ENCODE results near the gene CCDC74A.
A peak's percentile ranks its signal among the peaks of the same experiment; 100 is the strongest.
"Not testable (repeated sequence)": the region's sequence is repeated elsewhere in the genome, so short reads cannot be mapped to it uniquely, and the experiment has no call there.

Gene CCDC74A

DNA sequence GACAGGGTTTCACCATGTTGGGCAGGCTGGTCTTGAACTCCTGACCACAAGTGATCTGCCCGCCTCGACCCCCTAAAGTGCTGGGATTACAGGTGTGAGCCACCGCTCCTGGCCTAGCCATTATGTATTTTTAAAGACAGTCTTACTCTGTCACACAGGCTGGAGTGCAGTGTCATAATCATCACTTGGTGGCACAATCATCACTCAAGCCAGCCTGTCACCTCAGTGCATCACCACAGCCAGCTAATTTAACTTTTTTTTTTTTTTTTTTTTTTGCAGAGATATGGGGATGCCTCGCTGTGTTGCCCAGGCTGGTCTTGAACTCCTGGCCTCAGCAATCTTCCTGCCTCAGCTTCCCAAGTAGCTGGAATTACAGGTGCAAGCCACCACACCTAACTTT, 24.1 kb upstream of the CCDC74A start:
- DNase-seq (ENCODE audit: low spot score), result not testable (repeated sequence)

DNA sequence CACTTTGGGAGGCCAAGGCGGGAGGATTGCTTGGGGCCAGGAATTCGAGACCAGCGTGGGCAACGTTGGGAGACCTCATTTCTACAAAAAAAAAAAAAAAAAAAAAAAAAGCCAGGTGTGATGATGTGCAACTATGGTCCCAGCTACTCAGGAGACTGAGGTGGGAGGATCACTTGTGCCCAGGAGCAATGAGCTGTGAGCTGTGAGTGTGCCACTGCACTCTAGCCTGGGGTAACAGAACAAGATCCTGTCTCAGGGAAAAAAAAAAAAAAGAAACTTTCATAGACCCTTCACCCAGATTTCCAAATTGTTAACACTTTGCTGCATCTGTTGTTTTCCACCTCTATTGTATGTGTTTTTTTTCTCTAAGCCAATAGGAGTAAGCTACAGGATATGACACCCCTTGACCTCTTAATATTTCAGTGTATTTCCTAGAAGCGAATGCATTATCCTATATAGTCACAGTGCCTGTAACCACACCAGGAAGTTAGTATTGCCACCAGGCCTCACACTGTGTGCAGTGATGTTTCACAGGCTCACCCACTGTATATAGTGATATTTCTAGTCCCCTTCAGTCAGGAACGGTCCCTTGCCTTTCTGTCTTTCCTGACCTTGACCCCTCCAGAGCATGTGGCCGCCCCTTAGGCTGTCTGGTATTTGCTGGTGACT, 23.5 kb upstream of the CCDC74A start:
- DNase-seq (ENCODE audit: low spot score), result not testable (repeated sequence)

DNA sequence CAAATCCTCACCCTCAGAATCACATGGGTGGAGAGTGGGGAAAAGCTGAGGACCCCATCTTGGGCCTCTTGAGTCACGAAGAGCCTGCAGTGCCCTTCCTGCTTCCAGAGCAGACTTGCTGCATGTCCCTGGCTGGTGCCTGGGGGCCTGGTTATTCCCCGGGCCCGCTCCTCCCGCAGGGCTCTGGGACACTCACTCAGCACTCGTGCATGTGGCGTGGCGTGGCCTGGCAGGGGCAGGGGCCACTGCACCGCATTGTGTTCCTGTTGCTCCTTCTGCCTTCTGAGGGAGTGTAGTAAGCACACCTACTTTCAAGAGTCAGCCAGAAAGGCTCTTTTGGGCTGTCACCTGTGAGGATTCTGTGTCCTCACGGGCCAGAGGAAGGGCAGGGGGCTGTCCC, 18.1 kb upstream of the CCDC74A start:
- DNase-seq (ENCODE audit: low spot score), result no peak

DNA sequence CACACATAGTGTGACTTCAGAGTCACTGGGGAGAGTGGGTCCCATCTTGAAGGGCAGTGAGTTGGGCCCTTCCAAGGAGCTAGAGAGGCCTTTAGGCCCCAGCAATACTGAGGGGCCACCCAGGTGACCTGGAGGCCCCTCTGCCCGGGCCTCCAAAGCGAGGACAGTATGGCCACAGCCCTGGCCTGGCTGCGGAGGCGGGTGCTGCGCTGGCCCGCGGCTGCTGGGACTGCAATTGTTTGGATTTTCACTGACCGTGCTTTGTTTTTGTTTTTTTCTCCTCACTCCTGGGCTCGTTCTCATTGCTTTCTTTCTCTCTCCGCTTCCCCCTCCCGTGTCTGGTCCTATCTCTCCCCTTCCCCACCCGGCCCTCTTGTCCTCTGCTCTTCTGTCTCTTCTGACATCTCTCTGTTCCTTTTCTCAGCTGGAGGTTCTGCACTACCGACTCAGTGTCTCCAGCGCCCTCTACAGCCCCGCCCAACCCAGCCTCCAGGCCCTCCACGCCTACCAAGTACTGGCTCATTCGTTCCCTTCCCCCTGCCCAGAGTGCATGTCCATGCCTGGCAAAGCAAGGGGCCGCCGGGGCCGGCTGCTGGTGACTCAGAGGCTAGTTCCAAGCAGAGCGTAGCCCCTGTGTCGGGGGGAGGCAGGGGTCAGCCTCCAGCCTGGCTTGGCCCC, 16.3 kb upstream of the CCDC74A start:
- not testable (repeated sequence) for DNase-seq (ENCODE audit: low spot score)

GRCh38 chr2:131511969-131512870, 15.5 kb upstream of the CCDC74A start:
- DNase-seq (ENCODE audit: low spot score), result not testable (repeated sequence)

DNA sequence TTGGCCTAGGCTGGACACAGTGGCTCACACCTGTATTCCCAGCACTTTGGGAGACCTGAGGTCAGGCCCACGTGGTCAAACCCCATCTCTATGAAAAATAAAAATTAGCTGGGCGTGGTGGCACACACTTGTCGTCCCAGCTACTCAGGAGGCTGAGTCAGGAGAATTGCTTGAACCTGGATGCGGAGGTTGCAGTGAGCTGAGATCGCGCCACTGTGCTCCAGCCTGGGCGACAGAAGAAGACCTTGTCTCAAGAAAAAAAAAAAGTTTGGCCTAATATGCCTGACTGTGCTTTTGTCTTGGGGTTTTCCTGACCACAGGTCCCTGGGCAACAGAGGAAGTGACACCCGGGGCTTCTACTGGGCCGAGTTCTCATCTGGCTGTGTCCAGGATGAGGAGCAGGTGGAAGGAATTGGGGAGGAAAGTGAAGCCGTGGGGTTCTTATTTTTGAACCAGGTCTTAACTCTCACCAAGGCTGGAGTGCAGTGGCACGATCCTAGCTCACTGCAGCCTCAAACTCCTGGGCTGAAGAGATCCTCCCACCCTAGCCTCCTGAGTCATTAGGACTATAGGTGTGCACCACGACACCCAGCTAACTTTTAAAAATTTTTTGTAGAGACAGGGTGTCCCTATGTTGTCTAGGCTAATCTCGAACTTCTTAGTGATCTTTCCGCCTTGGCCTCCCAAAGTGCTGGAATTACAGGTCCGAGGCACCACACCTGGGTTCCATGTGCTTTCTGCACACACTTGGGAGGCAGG, 13.1 kb upstream of the CCDC74A start:
- not testable (repeated sequence) for DNase-seq (ENCODE audit: low spot score)

DNA sequence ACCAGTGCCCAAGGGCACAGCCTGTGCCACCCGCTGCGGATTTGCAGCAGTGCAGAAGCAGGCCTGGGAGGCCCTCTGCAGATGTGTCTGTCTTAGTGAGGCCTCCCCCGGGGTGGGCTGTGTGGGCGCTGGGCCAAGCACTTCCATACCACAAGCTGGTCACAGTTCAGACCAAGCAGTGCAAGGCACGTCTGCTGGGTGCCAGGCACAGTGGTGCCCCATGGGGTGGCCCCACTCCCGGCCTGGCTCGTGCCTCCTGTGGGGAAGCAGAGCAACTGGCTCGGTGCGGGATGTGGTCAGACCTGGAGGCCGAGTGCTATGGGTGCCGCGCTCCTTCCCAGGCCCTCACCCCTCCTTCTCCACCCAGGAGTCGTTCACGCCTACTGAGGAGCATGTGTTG, 12.5 kb upstream of the CCDC74A start:
- DNase-seq (ENCODE audit: low spot score), result not testable (repeated sequence)

GRCh38 chr2:131516011-131516410, 11.7 kb upstream of the CCDC74A start:
- DNase-seq (ENCODE audit: low spot score), result no peak

DNA sequence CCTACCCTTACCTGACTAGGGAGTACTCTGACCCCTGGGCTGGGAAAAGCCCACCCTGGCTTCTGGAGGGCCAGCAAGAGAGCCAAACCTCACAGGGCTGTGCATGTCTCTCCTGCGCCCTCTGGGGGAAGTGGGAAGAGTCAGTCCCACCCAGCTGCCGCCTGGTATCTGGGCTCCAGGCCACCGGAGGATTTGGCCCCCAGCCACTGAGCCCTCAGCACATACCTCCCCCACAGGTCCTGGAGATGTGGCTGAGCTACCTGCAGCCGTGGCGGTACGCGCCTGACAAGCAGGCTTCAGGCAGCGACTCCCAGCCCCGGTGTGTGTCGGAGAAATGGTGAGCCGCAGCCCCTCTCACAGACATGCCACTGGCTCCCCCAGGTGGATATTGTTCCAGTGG, 11.1 kb upstream of the CCDC74A start:
- not testable (repeated sequence) for DNase-seq (ENCODE audit: low spot score)

- no peak for DNase-seq (ENCODE audit: low spot score)
These were observed 10.4 kb upstream of the CCDC74A start for GRCh38 chr2:131517106-131517831.

- DNase-seq (ENCODE audit: low spot score), result not testable (repeated sequence)
These were observed 9.8 kb upstream of the CCDC74A start for GRCh38 chr2:131517856-131518255.

DNA sequence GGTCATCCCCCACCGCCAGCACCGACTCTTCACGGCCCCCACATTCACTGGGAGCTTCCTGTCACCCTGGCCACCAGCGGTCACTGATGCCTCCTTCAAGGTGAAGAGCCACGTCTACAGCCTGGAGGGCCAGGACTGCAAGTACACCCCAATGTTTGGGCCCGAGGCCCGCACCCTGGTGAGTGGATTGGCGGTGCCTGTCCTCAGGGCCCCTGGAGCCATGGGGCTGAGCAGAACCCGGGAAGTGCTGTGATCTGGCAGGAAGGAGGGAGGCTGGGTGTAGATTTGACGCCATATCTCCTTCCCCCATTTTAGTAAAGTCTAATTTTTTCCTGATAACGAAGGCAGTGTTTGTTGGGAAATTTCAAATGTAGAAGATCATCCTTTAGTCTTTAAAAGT, 9.2 kb upstream of the CCDC74A start:
- DNase-seq (ENCODE audit: low spot score), result not testable (repeated sequence)

- DNase-seq (ENCODE audit: low spot score), result no peak
These were observed 8.2 kb upstream of the CCDC74A start for GRCh38 chr2:131519466-131519865.

- DNase-seq (ENCODE audit: low spot score), result not testable (repeated sequence)
These were observed 7.7 kb upstream of the CCDC74A start for GRCh38 chr2:131519871-131520470.

DNA sequence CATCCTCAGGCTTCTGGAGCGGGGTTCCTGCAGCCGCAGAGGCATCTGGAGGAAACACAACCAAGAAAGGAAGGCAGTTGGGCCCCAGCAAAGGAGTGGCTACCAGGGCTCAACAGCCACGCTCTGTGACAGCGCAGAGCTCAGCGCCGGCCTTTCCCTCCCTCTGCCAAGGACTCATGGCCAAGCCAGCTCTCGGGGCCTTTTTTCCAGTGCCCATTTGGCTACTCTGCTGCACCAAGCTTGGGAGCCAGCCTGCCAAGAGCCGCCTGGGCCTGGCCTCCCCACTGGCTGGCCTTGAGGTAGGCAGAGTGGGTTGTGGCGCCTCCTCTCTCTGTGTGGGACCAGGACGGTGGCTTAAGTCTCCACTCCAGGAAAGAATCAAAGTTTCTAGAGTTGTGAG, 7.2 kb upstream of the CCDC74A start:
- no peak for DNase-seq (ENCODE audit: low spot score)

GRCh38 chr2:131521524-131521923, 6.2 kb upstream of the CCDC74A start:
- not testable (repeated sequence) for DNase-seq (ENCODE audit: low spot score)

- DNase-seq (ENCODE audit: low spot score), result no peak
These were observed 5.5 kb upstream of the CCDC74A start for GRCh38 chr2:131521961-131522781.

DNA sequence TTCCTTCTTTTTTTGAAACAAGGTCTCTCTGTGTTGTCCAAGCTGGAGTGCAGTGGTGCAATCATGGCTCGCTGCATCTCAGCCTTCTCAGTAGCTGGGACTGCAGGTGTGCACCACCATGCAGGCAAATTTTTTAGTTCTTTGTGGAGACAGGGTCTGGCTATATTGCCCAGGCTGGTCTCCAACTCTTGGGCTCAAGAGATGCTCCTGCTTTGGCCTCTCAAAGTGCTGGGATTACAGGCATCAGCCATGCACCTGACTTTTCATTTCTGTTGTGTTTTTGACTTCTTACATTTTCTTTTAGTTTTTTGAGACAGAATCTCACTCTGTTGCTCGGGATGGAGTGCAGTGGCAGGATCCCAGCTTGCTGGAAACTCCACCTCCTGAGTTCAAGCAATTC, 2.4 kb upstream of the CCDC74A start:
- DNase-seq (ENCODE audit: low spot score), result not testable (repeated sequence)

DNA sequence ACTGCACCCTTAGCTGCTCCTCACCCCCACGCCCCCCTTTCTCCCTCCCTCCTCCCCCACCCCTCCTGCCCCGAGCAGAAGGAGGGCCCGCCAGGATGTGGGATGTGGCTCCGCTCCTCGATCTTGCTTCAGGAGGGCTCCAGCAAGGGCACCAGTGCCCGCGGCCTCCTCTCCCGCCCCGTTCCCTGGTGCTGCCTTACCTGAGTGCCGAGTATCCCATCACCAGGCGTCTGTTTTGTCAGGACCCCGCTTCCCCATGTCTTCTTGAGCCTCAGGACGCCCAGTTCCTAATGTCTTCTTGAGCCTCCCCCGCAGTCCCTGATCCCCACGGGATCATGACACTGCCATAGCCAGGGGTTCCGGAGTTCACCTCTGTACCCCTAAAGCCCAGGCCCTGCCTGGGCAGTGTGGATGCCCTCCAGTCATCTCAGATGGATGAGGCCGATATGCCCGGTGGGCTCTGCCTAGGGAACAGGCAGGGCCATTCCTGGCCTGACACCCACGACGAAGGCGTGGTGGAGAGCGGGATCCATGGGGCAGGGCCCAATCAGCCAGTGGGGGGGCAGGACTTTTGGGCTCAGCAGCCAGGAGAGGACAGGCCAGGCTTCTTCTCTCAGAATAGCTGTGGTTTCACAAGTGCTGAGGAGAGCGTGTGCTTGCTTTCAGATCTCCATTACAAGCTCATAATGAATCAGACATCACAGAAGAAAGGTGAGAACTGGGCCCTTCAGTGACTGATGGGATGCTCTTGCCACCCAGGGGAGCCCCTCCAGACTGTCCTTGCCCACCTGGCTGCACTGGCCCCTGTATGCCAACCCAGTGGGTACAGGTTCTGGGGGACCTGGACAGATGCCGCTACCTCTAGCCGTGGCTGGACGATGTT, 1.5 kb downstream of the CCDC74A start:
- peak; percentile 24 for DNase-seq (ENCODE audit: low spot score)
